Esophagus squamous epithelium (tissue), 5 donors: ENCODE results near the gene KRTAP22-2. TPM values are rescaled to one million over a fixed set of nuclear protein-coding genes. Genes with fewer than 3 reads are reported as not detected.

Experiments
- DNase-seq: peaks from one replicate; lab custom pipeline; 2025; lab: John Stamatoyannopoulos, UW
- H3K27ac ChIP-seq, 4 donors: fragments of 200-600 bp; sonication (generic); one replicate each; pipeline ENCODE4 v1.5.1; 2016 to 2019; ENCODE audit warnings: mild to moderate bottlenecking in 1 of 4
- H3K27me3 ChIP-seq, 4 donors: fragments of 200-600 bp; sonication (generic); 1 replicate in 3 of 4; 2 replicates in 1 of 4; pipeline versions ENCODE4 v1.5.1 to v1.6.0; 2017 to 2021; ENCODE audit warnings: antibody characterized with exemption in 1 of 4
- H3K36me3 ChIP-seq, 3 donors: fragments of 200-600 bp; sonication (generic); one replicate each; pipeline ENCODE4 v1.5.1; 2016 to 2019
- H3K4me1 ChIP-seq, 3 donors: fragments of 200-600 bp; sonication (generic); one replicate each; pipeline ENCODE4 v1.5.1; 2017 to 2019
- H3K4me3 ChIP-seq, 4 donors: fragments of 200-600 bp; sonication (generic); 1 replicate in 3 of 4; 2 replicates in 1 of 4; pipeline ENCODE4 v1.5.1; 2016 to 2019; ENCODE audit warnings: mild to moderate bottlenecking in 2 of 4, moderate library complexity in 1 of 4
- H3K9me3 ChIP-seq, 3 donors: fragments of 200-600 bp; sonication (generic); one replicate each; pipeline ENCODE4 v1.5.1; 2016 to 2019
- POLR2A ChIP-seq, 4 donors: fragments of 450-650 bp; IDR thresholded peaks; one replicate each; pipeline ENCODE4 v1.6.1; 2017; ENCODE audit warnings: antibody characterized with exemption in 4 of 4, mild to moderate bottlenecking in 4 of 4, moderate library complexity in 3 of 4
- WGBS, 2 donors: methylation state at CpG; one replicate each; pipeline ENCODE4 v1.1.5; 2018; 5-methylcytosine and 5-hydroxymethylcytosine counted together
- intact Hi-C: fragments of 100-400 bp; cut with DNase I; formaldehyde crosslinking; loops from one replicate; pipeline ENCODE4 v1.15.0; 2022
- total RNA-seq, 4 donors: library from RNA; depleted of rRNA; stranded (reverse); fragments of >200 nt; gene quantifications; one replicate each; pipeline ENCODE4 v1.1.0, GENCODE V29; 2016
- TF ChIP-seq, protein P1 (sequence below), 6 experiments: fragments of 450-650 bp in 4 of 6; fragments of 200-600 bp in 2 of 6; sonication (generic) in 2 of 6; IDR thresholded peaks; one replicate each; pipeline ENCODE4 v1.5.1; 2016 to 2019; ENCODE audit warnings: antibody characterized with exemption in 6 of 6, mild to moderate bottlenecking in 4 of 6, moderate library complexity in 4 of 6
- donor health status: DM: yes; HTN: yes; CAD: no.

The KRTAP22-2 gene
- total RNA-seq, 4 donors from 2014 or later: not detected

DNA sequence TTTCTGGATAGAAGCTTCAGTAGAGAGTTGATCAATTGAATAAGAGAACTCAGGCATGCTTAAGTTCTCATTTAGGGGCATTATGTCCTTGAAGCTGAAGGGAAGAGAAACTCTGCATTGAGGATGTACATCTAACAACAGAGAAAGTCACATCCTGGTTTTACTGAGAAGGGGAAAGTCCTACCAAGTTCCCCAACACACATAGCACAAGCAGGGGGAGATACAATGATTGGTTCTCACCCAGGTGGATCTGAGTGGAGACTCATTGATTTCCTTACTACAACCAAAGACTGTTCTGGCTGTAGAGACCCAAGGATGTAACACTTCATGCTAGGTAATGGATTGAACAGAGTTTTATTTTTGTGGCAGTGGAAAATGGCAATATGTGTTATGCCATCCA lies 25.0 kb upstream of the KRTAP22-2 start:
- TF ChIP-seq POLR2A (IDR thresholded peaks at IDR 0.05): no peak
- TF ChIP-seq, protein P1, sequence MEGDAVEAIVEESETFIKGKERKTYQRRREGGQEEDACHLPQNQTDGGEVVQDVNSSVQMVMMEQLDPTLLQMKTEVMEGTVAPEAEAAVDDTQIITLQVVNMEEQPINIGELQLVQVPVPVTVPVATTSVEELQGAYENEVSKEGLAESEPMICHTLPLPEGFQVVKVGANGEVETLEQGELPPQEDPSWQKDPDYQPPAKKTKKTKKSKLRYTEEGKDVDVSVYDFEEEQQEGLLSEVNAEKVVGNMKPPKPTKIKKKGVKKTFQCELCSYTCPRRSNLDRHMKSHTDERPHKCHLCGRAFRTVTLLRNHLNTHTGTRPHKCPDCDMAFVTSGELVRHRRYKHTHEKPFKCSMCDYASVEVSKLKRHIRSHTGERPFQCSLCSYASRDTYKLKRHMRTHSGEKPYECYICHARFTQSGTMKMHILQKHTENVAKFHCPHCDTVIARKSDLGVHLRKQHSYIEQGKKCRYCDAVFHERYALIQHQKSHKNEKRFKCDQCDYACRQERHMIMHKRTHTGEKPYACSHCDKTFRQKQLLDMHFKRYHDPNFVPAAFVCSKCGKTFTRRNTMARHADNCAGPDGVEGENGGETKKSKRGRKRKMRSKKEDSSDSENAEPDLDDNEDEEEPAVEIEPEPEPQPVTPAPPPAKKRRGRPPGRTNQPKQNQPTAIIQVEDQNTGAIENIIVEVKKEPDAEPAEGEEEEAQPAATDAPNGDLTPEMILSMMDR (IDR thresholded peaks at IDR 0.05): no peak
- no peak for DNase-seq
- Histone ChIP-seq H3K4me1 (no peaks in the 10 kb centered on the region), H3K4me3 (no peak overlapping the region), H3K27me3 (no peaks in the 10 kb centered on the region), H3K27ac (no peak overlapping the region), H3K9me3 (no peaks in the 10 kb centered on the region), H3K36me3 (no peaks in the 10 kb centered on the region)
- intact Hi-C loops: no loop called here

DNA sequence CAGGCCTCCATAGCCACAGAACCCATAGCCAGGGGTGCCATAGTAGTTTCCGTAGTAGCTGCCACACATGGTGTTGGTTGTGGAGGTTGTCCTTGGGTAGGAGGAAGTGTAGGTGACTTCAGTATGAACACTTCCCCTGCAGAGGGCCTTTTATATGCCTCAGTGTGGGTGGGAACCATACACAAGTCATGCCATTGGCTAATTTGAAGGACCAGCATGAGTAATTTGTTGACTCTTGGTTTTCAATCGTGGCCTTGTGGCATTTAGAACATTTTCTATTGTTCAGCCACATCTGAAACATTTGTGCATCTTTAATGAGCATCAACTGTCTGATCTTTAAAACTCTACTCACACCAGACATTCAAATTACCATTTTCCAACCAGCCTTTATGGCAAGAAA lies 23.6 kb upstream of the KRTAP22-2 start, which contains the start of gene KRTAP6-1:
Gene KRTAP6-1 (minus strand): TSS at position 95 of the 400 bp plus-strand sequence. CDS start 26 bp downstream, at position 69.
- intact Hi-C loops: no loop called here
- no peak for DNase-seq
- H3K4me3 ChIP-seq: no peak within 1 kb of the TSS
- H3K36me3 ChIP-seq: no peaks in the 10 kb centered on the region
- no peaks in the 10 kb centered on the region for H3K9me3 ChIP-seq
- TF ChIP-seq POLR2A (IDR thresholded peaks at IDR 0.05): no peak
- TF ChIP-seq, protein P1 (IDR thresholded peaks at IDR 0.05): no peak
- no peaks in the 10 kb centered on the region for H3K4me1 ChIP-seq
- no peak within 1 kb of the TSS for H3K27ac ChIP-seq
- no peaks in the 10 kb centered on the region for H3K27me3 ChIP-seq
- 61 to 65% methylated on average over 2 of the region's 2 CpGs for WGBS, 2 donors

DNA sequence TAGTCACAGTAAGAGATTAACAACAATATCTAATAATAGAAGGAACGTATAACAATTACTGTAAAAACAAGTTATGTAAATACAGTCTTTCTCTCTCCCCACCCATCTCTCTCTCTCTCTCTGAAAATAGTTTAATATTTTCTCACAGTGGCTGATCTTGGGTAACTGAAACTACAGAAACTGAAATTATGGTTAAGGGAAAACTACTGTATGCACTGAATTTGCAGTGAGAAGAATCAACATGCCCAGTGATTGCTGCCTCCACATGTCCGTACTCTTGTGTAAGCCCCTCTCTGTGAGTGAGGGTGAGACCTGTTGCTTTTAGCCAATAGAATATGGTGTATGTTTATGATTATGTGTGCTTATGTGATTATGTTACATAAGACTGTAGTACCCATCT lies 21.9 kb upstream of the KRTAP22-2 start:
- H3K4me3 ChIP-seq: no peak overlapping the region
- 53 to 68% methylated on average over 2 of the region's 2 CpGs for WGBS, 2 donors
- TF ChIP-seq, protein P1 (IDR thresholded peaks at IDR 0.05): no peak
- no peak for TF ChIP-seq POLR2A (IDR thresholded peaks at IDR 0.05)
- H3K9me3 ChIP-seq: no peaks in the 10 kb centered on the region
- H3K4me1 ChIP-seq: no peaks in the 10 kb centered on the region
- intact Hi-C loops: no loop called here
- H3K36me3 ChIP-seq: no peaks in the 10 kb centered on the region
- no peaks in the 10 kb centered on the region for H3K27me3 ChIP-seq
- no peak for DNase-seq
- no peak overlapping the region for H3K27ac ChIP-seq

DNA sequence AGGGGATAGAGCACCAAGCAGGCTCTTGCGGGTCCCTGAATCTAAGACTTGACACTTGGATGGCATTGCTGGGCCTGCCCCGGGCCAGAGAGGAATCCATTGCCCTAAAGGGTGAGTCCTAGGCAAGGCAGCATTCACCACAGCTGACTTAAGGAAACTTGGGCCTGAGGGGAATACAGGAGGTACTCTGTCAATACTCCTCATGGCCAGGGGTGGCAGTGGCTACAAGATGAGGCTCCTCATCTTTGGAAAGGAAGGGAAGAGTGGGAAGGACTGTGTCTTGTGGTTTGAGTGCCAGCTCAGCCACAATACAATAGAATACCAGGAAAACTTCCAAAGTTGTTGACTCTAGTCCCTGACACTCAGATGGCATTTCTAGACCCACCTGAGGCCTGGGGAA lies 15.8 kb upstream of the KRTAP22-2 start:
- no peaks in the 10 kb centered on the region for H3K36me3 ChIP-seq
- intact Hi-C loops: no loop called here
- peaks cover 0 to 4% (median 0%) of the 10 kb centered on the region in 3 donors for H3K9me3 ChIP-seq
- no peak overlapping the region for H3K27ac ChIP-seq
- DNase-seq: no peak
- H3K4me1 ChIP-seq: no peaks in the 10 kb centered on the region
- H3K4me3 ChIP-seq: no peak overlapping the region
- WGBS, 2 donors: 93% methylated on average over 2 of the region's 2 CpGs; no CpG with 5 or more reads in 1 of the 2 donors
- H3K27me3 ChIP-seq: no peaks in the 10 kb centered on the region
- TF ChIP-seq POLR2A (IDR thresholded peaks at IDR 0.05): no peak
- TF ChIP-seq, protein P1 (IDR thresholded peaks at IDR 0.05): no peak

DNA sequence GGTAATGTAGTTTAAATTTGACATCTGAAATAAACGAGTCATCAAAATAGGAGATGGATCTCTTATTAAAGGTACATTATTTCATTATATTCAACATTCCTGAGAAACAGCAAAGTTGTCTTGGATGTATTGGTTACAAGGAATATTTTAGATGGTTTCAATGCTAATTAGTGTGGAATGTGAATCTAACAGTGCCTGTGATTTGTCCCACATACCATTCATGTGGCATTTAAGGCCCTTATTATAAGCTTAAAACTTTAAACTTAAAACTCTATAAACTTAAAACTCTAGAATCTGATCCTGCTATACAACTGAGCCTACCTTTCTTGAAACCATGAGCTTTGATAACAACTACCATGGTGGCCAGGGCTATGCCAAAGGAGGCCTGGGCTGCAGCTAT lies 10.6 kb upstream of the KRTAP22-2 start, which contains the start of gene KRTAP22-1:
Gene KRTAP22-1 (plus strand): TSS at position 301 of the 400 bp plus-strand sequence.
- TF ChIP-seq, protein P1 (IDR thresholded peaks at IDR 0.05): no peak
- TF ChIP-seq POLR2A (IDR thresholded peaks at IDR 0.05): no peak
- Histone ChIP-seq H3K27ac (no peak within 1 kb of the TSS), H3K27me3 (no peaks in the 10 kb centered on the region), H3K4me1 (no peaks in the 10 kb centered on the region), H3K36me3 (no peaks in the 10 kb centered on the region), H3K9me3 (no peaks in the 10 kb centered on the region), H3K4me3 (no peak within 1 kb of the TSS)
- intact Hi-C loops: no loop called here
- DNase-seq: no peak
- WGBS, 2 donors: 27 to 50% methylated on average over 1 of the region's 1 CpG
